ENCODE results near the gene LCE3C. TPM values are rescaled to one million over a fixed set of nuclear protein-coding genes. Genes with fewer than 3 reads are reported as not detected.

Gene LCE3C
- total RNA-seq, 1 donor = not detected

Small RNAs within 50 kb of the gene (small RNA-seq; reads per million reads assigned to genes)
- gene LCE3A (not detected), gene LCE3B (not detected)

Other genes starting within 250 kb of the LCE3C start
- gene FLG2, start 240.2 kb upstream of the LCE3C start, total RNA-seq (ENCODE audit: low replicate concordance) = not detected in 2 replicates
- not detected in 2 replicates for gene CRNN, start 186.0 kb upstream of the LCE3C start, total RNA-seq (ENCODE audit: low replicate concordance)
- gene LCE5A, start 89.4 kb upstream of the LCE3C start, total RNA-seq (ENCODE audit: low replicate concordance) = not detected in 2 replicates
- not detected in 2 replicates for gene CRCT1, start 85.8 kb upstream of the LCE3C start, total RNA-seq (ENCODE audit: low replicate concordance)
- not detected in 2 replicates for gene LCE3E, start 33.5 kb upstream of the LCE3C start, total RNA-seq (ENCODE audit: low replicate concordance)
- gene LCE3D, start 19.7 kb upstream of the LCE3C start, total RNA-seq (ENCODE audit: low replicate concordance) = not detected in 2 replicates
- gene LCE3B, start 13.6 kb downstream of the LCE3C start, total RNA-seq (ENCODE audit: low replicate concordance) = not detected in 2 replicates
- not detected in 2 replicates for gene LCE3A, start 22.9 kb downstream of the LCE3C start, total RNA-seq (ENCODE audit: low replicate concordance)
- gene LCE2D, start 63.1 kb downstream of the LCE3C start, total RNA-seq (ENCODE audit: low replicate concordance) = not detected in 2 replicates
- gene LCE2C, start 75.0 kb downstream of the LCE3C start, total RNA-seq (ENCODE audit: low replicate concordance) = not detected in 2 replicates
- gene LCE2B, start 85.9 kb downstream of the LCE3C start, total RNA-seq (ENCODE audit: low replicate concordance) = not detected in 2 replicates
- gene LCE2A, start 98.1 kb downstream of the LCE3C start, total RNA-seq (ENCODE audit: low replicate concordance) = not detected in 2 replicates
- not detected in 2 replicates for gene LCE4A, start 107.9 kb downstream of the LCE3C start, total RNA-seq (ENCODE audit: low replicate concordance)
- gene KPRP, start 157.8 kb downstream of the LCE3C start, total RNA-seq (ENCODE audit: low replicate concordance) = not detected in 2 replicates
- not detected in 2 replicates for gene LCE1F, start 174.9 kb downstream of the LCE3C start, total RNA-seq (ENCODE audit: low replicate concordance)
- not detected in 2 replicates for gene LCE1E, start 186.0 kb downstream of the LCE3C start, total RNA-seq (ENCODE audit: low replicate concordance)
- gene LCE1D, start 196.5 kb downstream of the LCE3C start, total RNA-seq (ENCODE audit: low replicate concordance) = not detected in 2 replicates
- not detected in 2 replicates for gene LCE1C, start 206.4 kb downstream of the LCE3C start, total RNA-seq (ENCODE audit: low replicate concordance)
- gene LCE1B, start 211.7 kb downstream of the LCE3C start, total RNA-seq (ENCODE audit: low replicate concordance) = not detected in 2 replicates
- not detected in 2 replicates for gene LCE1A, start 227.2 kb downstream of the LCE3C start, total RNA-seq (ENCODE audit: low replicate concordance)
- gene LCE6A, start 242.6 kb downstream of the LCE3C start, total RNA-seq (ENCODE audit: low replicate concordance) = not detected in 2 replicates

Data from fibroblast of the aortic adventitia (primary cell).